H1 (cell line): ENCODE results near the gene PSAP. TPM values are rescaled to one million over a fixed set of nuclear protein-coding genes. Genes with fewer than 3 reads are reported as not detected.

Source experiments
- CEBPB ChIP-seq: IDR thresholded peaks from 2 replicates; pipeline ENCODE4 v1.6.1; 2012; ENCODE audit warnings: low read depth, low read length
- RBBP5 ChIP-seq: IDR thresholded peaks from 2 replicates; pipeline ENCODE4 v1.7.1; 2012; ENCODE audit warnings: low read depth, mild to moderate bottlenecking, inconsistent platforms, low read length, moderate library complexity, borderline replicate concordance
- SIN3A ChIP-seq, 2 experiments: IDR thresholded peaks in 1 of 2; conservative IDR thresholded peaks in 1 of 2; 2 replicates each; pipeline ENCODE4 v1.6.1; 2011 to 2012; ENCODE audit warnings: low read length in 2 of 2, improper control_type of control experiment in 1 of 2, low read depth in 1 of 2, mild to moderate bottlenecking in 1 of 2
- polyA plus RNA-seq, 7 experiments: library from polyadenylated mRNA; depleted of rRNA in 3 of 7; stranded (reverse) in 5 of 7; unstranded in 2 of 7; fragments of >200 nt in 5 of 7; fragments of 200-250 nt in 2 of 7; gene quantifications; 1 replicate in 5 of 7; 2 replicates in 1 of 7; 4 replicates in 1 of 7; pipeline versions ENCODE4 v1.2.1 to v1.2.3, GENCODE V29; 2011 to 2013; ENCODE audit warnings: missing spikeins in 2 of 7, mixed read lengths in 2 of 7
- total RNA-seq: library from RNA; stranded (reverse); fragmentation: NEBNext Ultra II Directional; extraction: Animal tissue kit (Norgen Biotek cat#: 25700); gene quantifications from 2 replicates; pipeline ENCODE4 v1.2.1, GENCODE V29; 2021

Gene PSAP
- total and polyA plus RNA-seq, 2 of the 8 experiments (the other 6 are each of a cell fraction or from before 2014, with no cell fraction given): 386 to 504 TPM

DNA sequence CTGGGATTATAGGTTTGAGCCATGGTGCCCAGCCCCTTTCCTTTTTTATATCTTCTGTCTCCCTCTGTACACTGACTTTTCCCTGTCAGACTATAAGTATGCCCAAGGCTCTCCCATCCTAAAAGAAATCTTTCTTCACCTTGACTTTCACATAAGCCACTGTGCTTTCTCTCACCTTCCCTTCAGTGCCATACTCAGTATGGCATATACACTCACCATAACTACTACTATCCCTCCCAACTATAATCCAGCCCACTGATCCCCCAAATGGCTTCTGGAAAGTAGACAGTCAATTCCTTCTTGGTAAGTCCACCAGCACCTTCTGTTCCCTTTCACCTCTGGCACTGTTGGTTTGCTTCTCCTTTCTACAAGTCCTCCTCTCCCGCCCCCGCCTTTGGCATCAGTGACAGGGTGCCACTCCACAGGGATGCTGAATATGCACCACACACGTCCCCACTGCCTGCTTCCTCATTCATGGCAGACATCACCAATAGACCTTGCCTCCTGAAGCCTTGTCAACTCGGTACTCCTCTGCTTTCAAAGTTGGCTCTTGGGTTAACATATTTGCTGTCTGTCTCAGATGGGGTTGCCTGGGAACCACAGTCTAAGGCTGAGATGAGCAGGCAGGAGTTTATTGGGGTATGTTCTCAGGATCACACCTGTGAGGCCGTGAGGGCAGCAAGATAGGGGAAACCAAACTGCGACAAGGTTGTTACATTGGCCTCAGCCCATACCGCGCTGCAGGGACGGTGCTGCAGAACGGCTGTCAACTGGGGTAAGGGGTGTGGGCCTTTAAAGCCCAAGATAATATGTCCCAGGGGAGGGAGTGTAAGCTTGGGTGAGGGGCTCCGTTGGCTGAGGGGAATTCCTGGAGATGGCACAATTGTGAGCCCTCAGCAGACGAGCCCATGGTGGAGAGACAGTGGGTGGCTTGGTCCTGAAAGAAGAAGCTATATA, 7.2 kb upstream of the PSAP start (continued):
- TF ChIP-seq RBBP5 (no peak), SIN3A (conservative IDR thresholded peaks at IDR 0.05 in 1 of 2, IDR thresholded peaks at IDR 0.05 in 1 of 2; ENCODE audit: low read depth in 1 of 2, low read length in 2 of 2) (no peak), CEBPB (no peak)
